ENCODE results near the gene SFT2D2. TPM values are rescaled to one million over a fixed set of nuclear protein-coding genes. Genes with fewer than 3 reads are reported as not detected.

Gene SFT2D2
- polyA plus RNA-seq, 1 experiment: 19.2 TPM

DNA sequence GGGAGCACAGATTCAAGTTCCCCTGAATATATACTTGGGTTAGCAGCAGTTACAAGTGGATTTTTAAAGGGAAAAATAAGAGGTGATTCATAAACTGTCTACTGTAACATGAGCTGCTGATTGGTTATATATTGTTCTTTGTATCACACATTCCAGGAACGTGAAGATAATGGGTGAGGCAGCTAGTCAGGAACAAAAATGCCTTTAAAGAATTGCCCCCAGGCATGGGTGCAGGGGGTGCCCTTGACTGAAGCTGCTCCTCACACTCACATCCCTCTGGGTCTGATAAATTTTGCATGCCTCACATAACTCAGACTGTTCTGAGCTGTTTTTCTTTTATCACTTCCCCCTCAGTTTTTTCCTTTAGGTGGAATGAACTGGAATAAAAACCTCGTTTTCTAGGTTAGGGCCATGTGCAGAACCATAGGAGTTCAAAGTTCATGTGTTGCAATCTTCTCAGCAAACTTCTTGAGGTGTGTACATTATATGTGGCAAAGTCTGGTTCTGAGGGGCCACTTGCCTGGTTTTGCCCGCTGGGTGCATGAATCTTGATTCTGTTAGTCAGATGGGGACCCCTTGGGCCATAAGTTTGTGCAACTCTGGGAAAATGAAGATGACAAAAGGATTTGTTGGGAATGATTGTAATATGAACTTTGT lies 76.0 kb downstream of the SFT2D2 start:
- H3K36me3 ChIP-seq (ENCODE audit: control insufficient read depth, insufficient read depth, low read length): peaks cover 1% of the 10 kb centered on the region; the same call in 1 of the 2 replicates
- no peaks in the 10 kb centered on the region for H3K27me3 ChIP-seq (ENCODE audit: control insufficient read depth, insufficient read depth, low read length)
- peak; percentile 82 for DNase-seq (ENCODE audit: low read depth)
- no peak overlapping the region for H3K4me3 ChIP-seq (ENCODE audit: low read depth, low read length)
- ChIA-PET CTCF (interaction anchor here (0.5 to 1.6 kb wide), 7 partner anchors 12 to 220 kb away, joined by 3 read pairs; partner anchors contain the start of gene TBX19), POLR2A (no interaction called here)
- TF ChIP-seq, protein P1, sequence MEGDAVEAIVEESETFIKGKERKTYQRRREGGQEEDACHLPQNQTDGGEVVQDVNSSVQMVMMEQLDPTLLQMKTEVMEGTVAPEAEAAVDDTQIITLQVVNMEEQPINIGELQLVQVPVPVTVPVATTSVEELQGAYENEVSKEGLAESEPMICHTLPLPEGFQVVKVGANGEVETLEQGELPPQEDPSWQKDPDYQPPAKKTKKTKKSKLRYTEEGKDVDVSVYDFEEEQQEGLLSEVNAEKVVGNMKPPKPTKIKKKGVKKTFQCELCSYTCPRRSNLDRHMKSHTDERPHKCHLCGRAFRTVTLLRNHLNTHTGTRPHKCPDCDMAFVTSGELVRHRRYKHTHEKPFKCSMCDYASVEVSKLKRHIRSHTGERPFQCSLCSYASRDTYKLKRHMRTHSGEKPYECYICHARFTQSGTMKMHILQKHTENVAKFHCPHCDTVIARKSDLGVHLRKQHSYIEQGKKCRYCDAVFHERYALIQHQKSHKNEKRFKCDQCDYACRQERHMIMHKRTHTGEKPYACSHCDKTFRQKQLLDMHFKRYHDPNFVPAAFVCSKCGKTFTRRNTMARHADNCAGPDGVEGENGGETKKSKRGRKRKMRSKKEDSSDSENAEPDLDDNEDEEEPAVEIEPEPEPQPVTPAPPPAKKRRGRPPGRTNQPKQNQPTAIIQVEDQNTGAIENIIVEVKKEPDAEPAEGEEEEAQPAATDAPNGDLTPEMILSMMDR (IDR thresholded peaks at IDR 0.05; ENCODE audit: insufficient read depth, low read depth, low read length): no peak

Small RNA genes lying within 50 kb of the gene (small RNA-seq; reads per million reads assigned to genes)
- not detected for gene AL021397.1 (ENCODE audit: insufficient read length, low read depth, low replicate concordance)
- not detected for gene RNU6-1310P (ENCODE audit: insufficient read length, low read depth, low replicate concordance)

Other genes with a start within 250 kb of the SFT2D2 start
- gene GPR161, start 89.1 kb upstream of the SFT2D2 start, polyA plus RNA-seq (2011; rRNA removed): 14.7 and 20.4 TPM in 2 replicates
- gene TIPRL, start 47.0 kb upstream of the SFT2D2 start, polyA plus RNA-seq (2011; rRNA removed): 17.2 and 37.6 TPM in 2 replicates
- 2.3 and 3.0 TPM in 2 replicates for gene TBX19, start 54.9 kb downstream of the SFT2D2 start, polyA plus RNA-seq (2011; rRNA removed)

Measured in BJ (cell line).